IMR-90 (cell line): ENCODE results near the gene B4GALNT3. TPM values are rescaled to one million over a fixed set of nuclear protein-coding genes. Genes with fewer than 3 reads are reported as not detected.

ENCODE experiments used
- ATAC-seq: fragments of 200-7000 bp; cut with Tn5 transposase; 2 replicates; pipeline ENCODE4 v1.9.1; 2020; ENCODE audit warnings: low read depth, mild to moderate bottlenecking, moderate library complexity
- BruUV-seq: library from RNA; stranded (reverse); fragments of 400-500 nt; replicated peaks from 2 replicates; lab custom pipeline; 2021; lab: Mats Ljungman, UMichigan
- CTCF ChIA-PET: fragments of 300-600 bp; formaldehyde crosslinking; extraction: SDS; loops from one replicate; lab custom pipeline; 2021; ENCODE audit warnings: antibody characterized with exemption; lab: Yijun Ruan, JAX
- POLR2A ChIA-PET: fragments of 300-600 bp; sonication (Branson Sonifier 250); formaldehyde crosslinking; loops from one replicate; lab custom pipeline; 2022; ENCODE audit warnings: antibody characterized with exemption; ENCODE audit not compliant: unreplicated experiment; lab: Charles Lee
- DNase-seq: peaks from one replicate; pipeline ENCODE4 v3.0.0; 2013
- H2AFZ ChIP-seq: replicated peaks from 2 replicates; pipeline ENCODE3; 2013; ENCODE audit warnings: low read length, mild to moderate bottlenecking; ENCODE audit not compliant: poor library complexity
- H2AK5ac ChIP-seq: 2 replicates; pipeline ENCODE4 v1.6.1; 2013; ENCODE audit warnings: low read depth, low read length, inconsistent platforms
- H2AK9ac ChIP-seq: replicated peaks from 2 replicates; pipeline ENCODE3; 2013; ENCODE audit warnings: mild to moderate bottlenecking, low read depth, low read length, moderate library complexity; ENCODE audit not compliant: poor library complexity
- H2BK120ac ChIP-seq: 2 replicates; pipeline ENCODE4 v1.6.1; 2013; ENCODE audit warnings: low read depth, low read length, inconsistent platforms
- H2BK15ac ChIP-seq: 3 replicates; pipeline ENCODE4 v1.6.1; 2013; ENCODE audit warnings: low read depth, low read length, inconsistent platforms
- H2BK20ac ChIP-seq: 2 replicates; pipeline ENCODE4 v1.6.1; 2013; ENCODE audit warnings: low read depth, mild to moderate bottlenecking, inconsistent platforms, low read length, moderate library complexity
- H2BK5ac ChIP-seq: 2 replicates; pipeline ENCODE4 v1.6.1; 2013; ENCODE audit warnings: mild to moderate bottlenecking, low read depth, low read length, inconsistent platforms; ENCODE audit not compliant: poor library complexity, severe bottlenecking
- H3K14ac ChIP-seq: replicated peaks from 2 replicates; pipeline ENCODE4 v1.6.1; 2013; ENCODE audit warnings: low read depth, low read length, inconsistent platforms
- H3K18ac ChIP-seq: 2 replicates; pipeline ENCODE4 v1.6.1; 2013; ENCODE audit warnings: low read depth, low read length, control low read depth
- H3K23ac ChIP-seq: 2 replicates; pipeline ENCODE4 v1.6.1; 2013; ENCODE audit warnings: low read depth, low read length, inconsistent platforms
- H3K27ac ChIP-seq: 2 replicates; pipeline ENCODE4 v1.5.1; 2013; ENCODE audit warnings: mild to moderate bottlenecking, control low read depth, low read length; ENCODE audit not compliant: insufficient read depth
- H3K27me3 ChIP-seq: 2 replicates; pipeline ENCODE4 v1.6.1; 2013; ENCODE audit warnings: low read length; ENCODE audit not compliant: control insufficient read depth, insufficient read depth
- H3K36me3 ChIP-seq: 2 replicates; pipeline ENCODE4 v1.6.1; 2013; ENCODE audit warnings: low read length, mixed read lengths; ENCODE audit not compliant: control insufficient read depth, insufficient read depth
- H3K4ac ChIP-seq: 2 replicates; pipeline ENCODE4 v1.6.1; 2013; ENCODE audit warnings: low read depth, low read length, inconsistent platforms
- H3K4me1 ChIP-seq: 2 replicates; pipeline ENCODE4 v1.6.1; 2013; ENCODE audit warnings: low read length, mixed read lengths; ENCODE audit not compliant: control insufficient read depth, insufficient read depth
- H3K4me2 ChIP-seq: 2 replicates; pipeline ENCODE4 v1.6.1; 2013; ENCODE audit warnings: low read depth, mild to moderate bottlenecking, control low read depth, low read length, moderate library complexity
- H3K4me3 ChIP-seq: 2 replicates; pipeline ENCODE4 v1.5.1; 2013; ENCODE audit warnings: low read depth, mild to moderate bottlenecking, control low read depth, low read length, moderate library complexity; ENCODE audit not compliant: insufficient read depth
- H3K56ac ChIP-seq: 2 replicates; pipeline ENCODE4 v1.6.1; 2013; ENCODE audit warnings: low read length, inconsistent platforms; ENCODE audit not compliant: insufficient read depth; ENCODE audit errors: extremely low read depth
- H3K79me1 ChIP-seq, 2 experiments: 2 replicates each; pipeline ENCODE4 v1.6.1; 2013; ENCODE audit warnings: low read length in 2 of 2, inconsistent platforms in 1 of 2, low read depth in 1 of 2
- H3K9ac ChIP-seq: 2 replicates; pipeline ENCODE4 v1.6.1; 2013; ENCODE audit warnings: low read depth, low read length, control low read depth
- H3K9me1 ChIP-seq: 2 replicates; pipeline ENCODE4 v1.6.1; 2013; ENCODE audit warnings: low read length, inconsistent platforms; ENCODE audit not compliant: insufficient read depth
- H3K9me3 ChIP-seq: 2 replicates; pipeline ENCODE4 v1.6.1; 2013; ENCODE audit warnings: low read length; ENCODE audit not compliant: control insufficient read depth, insufficient read depth
- H4K20me1 ChIP-seq: 2 replicates; pipeline ENCODE4 v1.6.1; 2013; ENCODE audit warnings: low read length, inconsistent platforms; ENCODE audit not compliant: insufficient read depth
- H4K5ac ChIP-seq: 2 replicates; pipeline ENCODE4 v1.6.1; 2013; ENCODE audit warnings: mild to moderate bottlenecking, low read depth, low read length, control low read depth
- H4K8ac ChIP-seq, 2 experiments: 2 replicates each; pipeline ENCODE4 v1.6.1; 2013; ENCODE audit warnings: low read depth in 2 of 2, low read length in 2 of 2, control low read depth in 1 of 2, inconsistent platforms in 1 of 2
- H4K91ac ChIP-seq: 2 replicates; pipeline ENCODE4 v1.6.1; 2013; ENCODE audit warnings: low read depth, low read length, inconsistent platforms; ENCODE audit not compliant: insufficient read depth
- CTCF ChIP-seq: conservative IDR thresholded peaks from 2 replicates; pipeline ENCODE4 v1.5.1; 2012; ENCODE audit warnings: mild to moderate bottlenecking, low read depth, low read length, improper control_type of control experiment
- NFE2L2 ChIP-seq: fragments of 150-350 bp; IDR thresholded peaks from 2 replicates; pipeline ENCODE4 v1.6.1; 2016; ENCODE audit warnings: low read depth, mild to moderate bottlenecking, low read length
- RAD21 ChIP-seq: IDR thresholded peaks from 2 replicates; pipeline ENCODE4 v1.6.1; 2012; ENCODE audit warnings: low read length, improper control_type of control experiment
- RFX5 ChIP-seq: IDR thresholded peaks from 2 replicates; pipeline ENCODE4 v1.8.0; 2012; ENCODE audit warnings: low read depth, mild to moderate bottlenecking, low read length, moderate library complexity
- WGBS, 2 experiments: methylation state at CpG; one replicate each; pipeline versions ENCODE4 v1.1.5 to v1.1.7; 2013; ENCODE audit warnings: missing lambda C conversion rate in 2 of 2; ENCODE audit not compliant: insufficient read length in 1 of 2; ENCODE audit errors: extremely low coverage in 2 of 2; 5-methylcytosine and 5-hydroxymethylcytosine counted together
- dilution Hi-C: fragments of 300-500 bp; cut with HindIII; formaldehyde crosslinking; loops from one replicate; pipeline ENCODE4 v1.14.3; 2018; ENCODE audit warnings: low sequenced_read_pairs; ENCODE audit not compliant: unreplicated experiment
- in situ Hi-C: fragments of 300-500 bp; cut with MboI; formaldehyde crosslinking; loops from 3 replicates; pipeline ENCODE4 v1.14.3; 2019; ENCODE audit warnings: low sequenced_read_pairs, inconsistent platforms, mixed read lengths
- intact Hi-C: fragments of 100-400 bp; cut with micrococcal nuclease; formaldehyde crosslinking; loops from 2 replicates; pipeline ENCODE4 v1.10.0; 2022
- polyA plus RNA-seq, 3 experiments: library from polyadenylated mRNA; depleted of rRNA; stranded (reverse); fragments of >200 nt; gene quantifications; 2 replicates each; pipeline ENCODE4 v1.2.3, GENCODE V29; 2012; ENCODE audit warnings: low replicate concordance in 1 of 3
- total RNA-seq: library from RNA; depleted of rRNA; stranded (reverse); fragments of >200 nt; gene quantifications from 2 replicates; pipeline ENCODE4 v1.2.3, GENCODE V29; 2012

B4GALNT3 gene
- total and polyA plus RNA-seq, 2 of the 4 experiments (the other 2 are of a cell fraction): not detected

- Histone ChIP-seq H2AK9ac (no peak overlapping the region), H3K4ac (no peak overlapping the region), H4K20me1 (no peaks in the 10 kb centered on the region), H3K9me3 (no peaks in the 10 kb centered on the region), H4K5ac (no peak overlapping the region), H2AFZ (no peak overlapping the region), H2BK20ac (no peak overlapping the region), H3K56ac (no peak overlapping the region), H3K4me3 (no peak overlapping the region), H3K27me3 (peaks cover 19% of the 10 kb centered on the region), H3K9ac (no peak overlapping the region), H2BK5ac (no peak overlapping the region), H2AK5ac (no peak overlapping the region), H2BK15ac (no peak overlapping the region), H3K23ac (no peak overlapping the region), H3K4me1 (no peaks in the 10 kb centered on the region), H3K79me1 (no peaks in the 10 kb centered on the region), H2BK120ac (no peak overlapping the region), H3K36me3 (no peaks in the 10 kb centered on the region), H3K14ac (no peak overlapping the region), H3K9me1 (peaks cover 5% of the 10 kb centered on the region; the same call in 1 of the 2 replicates), H3K18ac (no peak overlapping the region), H3K4me2 (no peak overlapping the region), H3K27ac (no peak overlapping the region), H4K8ac (no peak overlapping the region), H4K91ac (no peak overlapping the region)
- dilution Hi-C loops (no loop called here), intact Hi-C loops (no loop called here), in situ Hi-C loops (no loop called here)
- CTCF ChIA-PET: interaction anchor here (2.1 kb wide), 1 partner anchor 170 kb away, joined by 6 read pairs; no protein-coding TSS in a partner anchor
- TF ChIP-seq RFX5: no peak
- no peak for TF ChIP-seq RAD21
- TF ChIP-seq NFE2L2: no peak
- TF ChIP-seq CTCF: no peak
- no peak for DNase-seq
- 88% methylated on average over 2 of the region's 5 CpGs; no CpG with 5 or more reads in 1 of the 2 experiments for WGBS, 2 experiments
- ATAC-seq: no peak
- BruUV-seq: no TSS peak
- POLR2A ChIA-PET: no interaction called here
Observed at GRCh38 chr12:581321-581720, 121.6 kb downstream of the B4GALNT3 start.
